GM21786 (cell line): ENCODE data around the gene BBS2.

Experiments used
- ATAC-seq: cut with Tn5 transposase; IDR thresholded peaks from one replicate; pipeline ENCODE4 v1.9.1; 2021; ENCODE audit not compliant: unreplicated experiment

Gene BBS2

GRCh38 chr16:56477096-56477878, 42.5 kb downstream of the BBS2 start:
- no peak for ATAC-seq

- ATAC-seq: no peak
Observed at GRCh38 chr16:56475201-56475600, 44.6 kb downstream of the BBS2 start.

- ATAC-seq: no peak
Observed at GRCh38 chr16:56470666-56471065, 49.2 kb downstream of the BBS2 start.

GRCh38 chr16:56470232-56470631, 49.6 kb downstream of the BBS2 start:
- ATAC-seq: no peak

DNA sequence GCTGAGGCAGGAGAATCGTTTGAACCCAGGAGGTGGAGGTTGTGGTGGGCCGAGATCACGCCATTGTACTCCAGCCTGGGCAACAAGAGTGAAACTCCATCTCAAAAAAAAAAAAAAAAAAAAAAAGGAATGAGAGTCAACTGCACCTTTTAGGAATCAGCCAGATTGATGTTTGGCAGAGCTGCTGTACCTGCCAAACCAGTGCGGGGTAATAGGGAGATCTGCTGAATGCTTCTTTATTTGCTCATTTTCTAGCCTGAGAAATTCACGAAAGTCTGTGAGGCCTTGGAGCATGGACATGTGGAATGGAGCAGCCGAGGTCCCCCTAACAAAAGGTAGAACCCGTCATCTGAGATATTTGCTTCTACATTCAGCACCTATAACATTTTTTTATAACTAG, 50.1 kb downstream of the BBS2 start:
- ATAC-seq: no peak

GRCh38 chr16:56468800-56469199, 51.0 kb downstream of the BBS2 start:
- no peak for ATAC-seq

DNA sequence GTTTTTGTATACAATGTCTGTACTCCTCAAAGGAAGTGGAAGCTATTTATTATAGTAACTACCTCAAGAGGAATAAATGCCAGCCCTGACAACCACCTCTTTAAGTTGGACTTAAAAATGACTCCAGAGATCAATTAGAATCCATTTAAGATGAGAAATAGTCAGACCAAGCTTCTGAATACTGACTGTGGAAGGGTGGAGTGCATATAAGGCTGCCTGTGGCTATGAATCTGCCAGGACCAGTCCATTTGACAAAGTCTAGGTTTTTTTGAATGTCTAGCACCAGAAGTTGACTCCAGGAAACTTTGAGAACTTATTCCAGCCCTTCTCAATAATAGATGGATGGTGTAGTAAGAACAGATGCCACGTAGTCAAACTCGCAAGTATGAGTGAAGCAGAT, 53.5 kb downstream of the BBS2 start:
- ATAC-seq: no peak

GRCh38 chr16:56463153-56463552, 56.7 kb downstream of the BBS2 start:
- ATAC-seq: no peak

- no peak for ATAC-seq
Observed at GRCh38 chr16:56462064-56462796, 57.6 kb downstream of the BBS2 start.

DNA sequence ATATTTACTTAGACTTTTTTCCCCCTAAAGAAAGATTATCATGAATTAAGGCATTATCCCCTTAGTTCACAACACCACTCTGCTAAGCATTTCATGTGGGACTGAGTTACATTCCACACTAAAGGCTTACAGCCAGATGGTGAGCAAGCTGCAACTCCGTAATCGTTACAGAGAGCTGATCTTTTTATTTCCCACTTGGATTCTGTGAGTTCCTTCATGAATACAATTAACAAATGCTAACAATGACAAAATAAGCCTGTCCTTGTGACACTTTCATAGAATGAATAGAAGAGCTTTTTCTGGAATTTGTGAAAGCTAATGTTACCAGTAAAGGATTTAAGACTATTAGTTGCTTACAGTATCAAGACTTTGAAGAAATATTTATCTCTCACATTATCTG, 59.7 kb downstream of the BBS2 start:
- no peak for ATAC-seq

- no peak for ATAC-seq
Observed at GRCh38 chr16:56457927-56458470, 61.8 kb downstream of the BBS2 start.

DNA sequence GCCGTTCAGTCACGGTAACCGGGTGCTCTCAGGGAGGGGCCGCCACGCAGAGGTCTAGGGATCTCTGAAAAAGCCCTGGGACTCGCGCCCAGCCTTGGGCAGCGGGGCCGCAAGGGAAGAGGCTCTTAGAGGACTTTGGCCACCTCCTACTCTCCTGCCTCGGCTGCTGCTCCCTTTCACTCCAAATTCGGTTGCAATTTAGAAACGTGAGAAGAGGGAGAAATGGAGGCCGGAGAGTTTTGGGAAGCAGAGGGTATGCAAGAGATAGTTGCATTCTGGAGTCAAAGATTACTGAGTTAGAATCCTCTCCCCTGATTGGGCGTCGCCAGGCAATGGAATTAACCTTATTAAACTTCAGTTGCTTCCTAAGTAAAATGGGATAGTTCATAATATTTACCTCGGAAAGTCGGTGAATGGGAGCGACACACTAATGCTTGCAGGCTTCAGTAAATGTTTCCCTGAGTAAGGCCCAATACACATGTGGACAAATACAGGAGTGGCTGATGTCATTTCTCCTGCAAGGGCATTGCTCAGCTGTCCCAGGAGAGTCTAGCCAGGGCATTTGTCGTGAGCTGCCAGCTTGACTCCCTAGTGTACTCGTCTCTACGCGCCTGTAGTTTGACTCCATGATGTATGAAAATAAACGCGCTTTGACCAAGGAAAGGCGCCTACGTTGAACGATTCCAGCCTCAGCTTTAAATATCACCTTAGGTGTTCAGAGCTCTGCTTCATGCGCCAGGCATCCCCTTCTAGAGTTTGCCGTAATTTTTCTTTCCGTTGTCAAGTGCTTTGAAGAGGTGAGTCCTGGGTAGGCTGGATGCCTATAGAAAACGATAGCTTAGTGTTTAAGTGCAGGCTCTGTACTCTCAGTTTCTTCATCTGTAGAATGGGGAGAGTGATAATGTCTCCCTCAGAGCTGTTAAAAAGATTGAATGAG, 67.8 kb downstream of the BBS2 start:
- ATAC-seq: peak; percentile 34

GRCh38 chr16:56450986-56451752, 68.7 kb downstream of the BBS2 start, which contains the start of the genes NUDT21 and OGFOD1:
NUDT21 (minus strand) TSS chr16:56451332; CDS start chr16:56451202, 130 bp downstream.
OGFOD1 (plus strand) TSS chr16:56451554; CDS start chr16:56451613, 59 bp downstream.
- peak; percentile 97 for ATAC-seq

GRCh38 chr16:56450275-56450985, 69.4 kb downstream of the BBS2 start:
- ATAC-seq: peak; percentile 21

DNA sequence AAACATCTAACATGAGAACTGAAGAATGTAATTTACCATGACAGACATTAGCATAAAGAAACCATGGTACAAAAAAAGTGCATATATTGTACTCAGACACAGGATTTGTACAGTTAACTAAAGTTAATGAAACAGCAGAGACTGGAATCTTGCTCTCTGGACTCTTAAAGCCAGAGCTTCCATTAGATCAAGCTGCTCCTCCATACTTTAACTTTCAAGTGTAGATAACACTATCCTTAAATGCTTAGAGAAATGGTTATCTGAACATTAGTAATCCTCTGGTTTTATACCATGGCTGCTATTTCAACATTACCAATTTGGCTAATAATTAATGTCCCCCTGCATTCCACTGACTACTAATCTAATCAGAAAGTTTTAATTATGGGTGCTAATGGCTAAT, 71.8 kb downstream of the BBS2 start:
- ATAC-seq: no peak

GRCh38 chr16:56447286-56447685, 72.5 kb downstream of the BBS2 start:
- ATAC-seq: no peak

DNA sequence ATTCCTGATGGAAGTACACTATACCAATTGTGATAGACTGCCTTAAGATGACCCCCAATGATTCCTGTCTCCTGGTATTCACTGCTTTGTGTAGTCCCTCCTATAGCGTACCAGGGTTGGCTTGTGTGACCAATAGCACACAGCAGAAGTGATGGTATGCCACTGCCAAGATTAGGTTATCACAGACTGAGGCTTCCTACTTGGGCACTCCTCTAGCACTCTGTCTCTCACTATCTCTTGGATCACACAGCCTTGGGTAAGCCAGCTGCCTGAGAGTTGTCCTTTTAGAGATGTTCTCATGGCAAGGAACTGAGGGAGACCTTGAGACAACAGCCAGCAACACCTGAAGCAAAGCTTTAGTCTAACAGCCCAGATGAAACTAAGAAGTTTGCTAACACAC, 81.8 kb downstream of the BBS2 start:
- ATAC-seq: no peak

GRCh38 chr16:56436258-56436657, 83.6 kb downstream of the BBS2 start:
- no peak for ATAC-seq
